Lower leg skin (tissue), 4 donors: ENCODE data around the gene METRNL. TPM values are rescaled to one million over a fixed set of nuclear protein-coding genes. Genes with fewer than 3 reads are reported as not detected.
A peak's percentile ranks its signal among the peaks of the same experiment; 100 is the strongest.

Source experiments
- DNase-seq, 2 donors: peaks; one replicate each; pipeline ENCODE4 v3.0.0-alpha.2; 2019; ENCODE audit warnings: low spot score in 2 of 2
- H3K4me3 ChIP-seq: fragments of 200-600 bp; sonication (generic); 2 replicates; pipeline ENCODE4 v1.5.1; 2017; ENCODE audit warnings: mild to moderate bottlenecking, low read depth; ENCODE audit not compliant: poor library complexity, severe bottlenecking
- POLR2A ChIP-seq, 2 donors: fragments of 450-650 bp; IDR thresholded peaks; one replicate each; pipeline ENCODE4 v1.6.1; 2016 to 2017; ENCODE audit warnings: antibody characterized with exemption in 2 of 2, mild to moderate bottlenecking in 1 of 2, moderate library complexity in 1 of 2
- WGBS, 2 donors: methylation state at CpG; one replicate each; pipeline ENCODE4 v1.1.5; 2018; 5-methylcytosine and 5-hydroxymethylcytosine counted together
- intact Hi-C: fragments of 100-400 bp; cut with DNase I; formaldehyde crosslinking; loops from one replicate; pipeline ENCODE4 v1.15.0; 2023; ENCODE audit warnings: low total_unique reads
- total RNA-seq, 4 donors: library from RNA; depleted of rRNA; stranded (reverse); fragments of >200 nt; gene quantifications; one replicate each; pipeline ENCODE4 v1.1.0, GENCODE V29; 2016
- TF ChIP-seq, protein P1 (sequence below), 3 donors: fragments of 450-650 bp; IDR thresholded peaks; one replicate each; pipeline ENCODE4 v1.5.1; 2016; ENCODE audit warnings: antibody characterized with exemption in 3 of 3, mild to moderate bottlenecking in 3 of 3, moderate library complexity in 2 of 3

Gene METRNL
- total RNA-seq, 4 donors from 2014 or later = 208 to 343 (median 296) TPM

DNA sequence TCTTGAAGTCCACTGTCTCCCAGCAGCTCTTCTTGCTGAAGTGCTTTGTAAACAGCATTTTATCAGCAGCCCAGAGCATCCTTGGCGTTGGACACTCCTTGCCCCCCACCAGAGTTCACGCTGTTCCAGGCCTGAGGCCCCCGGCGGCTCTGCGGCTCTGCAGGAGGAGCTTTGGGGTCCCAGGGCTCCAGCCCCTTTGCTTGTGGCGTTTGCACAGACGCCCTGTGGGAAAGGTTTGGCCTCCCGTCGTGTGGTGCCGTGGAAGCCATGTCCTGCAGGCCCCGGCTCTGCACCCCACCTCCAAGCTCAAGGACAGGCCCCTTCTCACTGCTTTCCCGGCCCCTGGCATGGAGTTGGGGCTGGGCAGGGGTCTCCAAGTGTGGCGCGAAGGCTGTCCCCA lies 14.1 kb downstream of the METRNL start:
- no peak overlapping the region for H3K4me3 ChIP-seq
- TF ChIP-seq POLR2A (IDR thresholded peaks at IDR 0.05) = no peak
- TF ChIP-seq, protein P1, sequence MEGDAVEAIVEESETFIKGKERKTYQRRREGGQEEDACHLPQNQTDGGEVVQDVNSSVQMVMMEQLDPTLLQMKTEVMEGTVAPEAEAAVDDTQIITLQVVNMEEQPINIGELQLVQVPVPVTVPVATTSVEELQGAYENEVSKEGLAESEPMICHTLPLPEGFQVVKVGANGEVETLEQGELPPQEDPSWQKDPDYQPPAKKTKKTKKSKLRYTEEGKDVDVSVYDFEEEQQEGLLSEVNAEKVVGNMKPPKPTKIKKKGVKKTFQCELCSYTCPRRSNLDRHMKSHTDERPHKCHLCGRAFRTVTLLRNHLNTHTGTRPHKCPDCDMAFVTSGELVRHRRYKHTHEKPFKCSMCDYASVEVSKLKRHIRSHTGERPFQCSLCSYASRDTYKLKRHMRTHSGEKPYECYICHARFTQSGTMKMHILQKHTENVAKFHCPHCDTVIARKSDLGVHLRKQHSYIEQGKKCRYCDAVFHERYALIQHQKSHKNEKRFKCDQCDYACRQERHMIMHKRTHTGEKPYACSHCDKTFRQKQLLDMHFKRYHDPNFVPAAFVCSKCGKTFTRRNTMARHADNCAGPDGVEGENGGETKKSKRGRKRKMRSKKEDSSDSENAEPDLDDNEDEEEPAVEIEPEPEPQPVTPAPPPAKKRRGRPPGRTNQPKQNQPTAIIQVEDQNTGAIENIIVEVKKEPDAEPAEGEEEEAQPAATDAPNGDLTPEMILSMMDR (IDR thresholded peaks at IDR 0.05) = no peak
- WGBS, 2 donors = 88 to 95% methylated on average over 14 of the region's 14 CpGs
- intact Hi-C loops = no loop called here
- no peak for DNase-seq

DNA sequence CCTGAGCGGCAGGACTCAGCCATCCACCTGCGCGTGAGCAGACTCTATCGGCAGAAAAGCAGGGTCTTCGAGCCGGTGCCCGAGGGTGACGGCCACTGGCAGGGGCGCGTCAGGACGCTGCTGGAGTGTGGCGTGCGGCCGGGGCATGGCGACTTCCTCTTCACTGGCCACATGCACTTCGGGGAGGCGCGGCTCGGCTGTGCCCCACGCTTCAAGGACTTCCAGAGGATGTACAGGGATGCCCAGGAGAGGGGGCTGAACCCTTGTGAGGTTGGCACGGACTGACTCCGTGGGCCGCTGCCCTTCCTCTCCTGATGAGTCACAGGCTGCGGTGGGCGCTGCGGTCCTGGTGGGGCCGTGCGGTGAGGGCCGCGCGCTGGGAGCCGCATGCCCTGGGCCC lies 14.9 kb downstream of the METRNL start:
- TF ChIP-seq, protein P1 (IDR thresholded peaks at IDR 0.05) = no peak
- TF ChIP-seq POLR2A (IDR thresholded peaks at IDR 0.05) = no peak
- DNase-seq = no peak
- intact Hi-C loops = no loop called here
- no peak overlapping the region for H3K4me3 ChIP-seq
- 94 to 97% methylated on average over 23 to 32 of the region's 32 CpGs for WGBS, 2 donors

DNA sequence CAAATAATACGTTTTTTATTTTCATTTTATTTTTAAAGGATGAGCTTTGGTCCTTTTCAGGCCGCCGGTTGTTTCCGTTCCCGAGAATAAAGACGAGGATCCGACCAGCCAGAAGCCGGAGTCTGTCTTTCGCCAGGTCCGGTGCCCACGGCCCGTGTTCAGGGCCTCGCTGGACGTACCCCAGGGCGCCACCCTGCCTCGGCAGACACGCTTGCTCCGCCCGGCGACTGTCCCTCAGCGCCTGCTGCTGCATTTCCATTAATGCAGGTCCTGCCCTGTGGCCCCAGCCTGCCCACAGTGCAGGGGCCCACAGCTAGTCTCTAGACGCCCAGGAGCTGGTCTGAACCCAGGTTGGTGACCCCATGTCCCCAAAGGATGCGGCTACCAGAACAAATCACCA lies 15.6 kb downstream of the METRNL start:
- intact Hi-C loops = no loop called here
- 88 to 93% methylated on average over 23 of the region's 23 CpGs for WGBS, 2 donors
- no peak for DNase-seq

DNA sequence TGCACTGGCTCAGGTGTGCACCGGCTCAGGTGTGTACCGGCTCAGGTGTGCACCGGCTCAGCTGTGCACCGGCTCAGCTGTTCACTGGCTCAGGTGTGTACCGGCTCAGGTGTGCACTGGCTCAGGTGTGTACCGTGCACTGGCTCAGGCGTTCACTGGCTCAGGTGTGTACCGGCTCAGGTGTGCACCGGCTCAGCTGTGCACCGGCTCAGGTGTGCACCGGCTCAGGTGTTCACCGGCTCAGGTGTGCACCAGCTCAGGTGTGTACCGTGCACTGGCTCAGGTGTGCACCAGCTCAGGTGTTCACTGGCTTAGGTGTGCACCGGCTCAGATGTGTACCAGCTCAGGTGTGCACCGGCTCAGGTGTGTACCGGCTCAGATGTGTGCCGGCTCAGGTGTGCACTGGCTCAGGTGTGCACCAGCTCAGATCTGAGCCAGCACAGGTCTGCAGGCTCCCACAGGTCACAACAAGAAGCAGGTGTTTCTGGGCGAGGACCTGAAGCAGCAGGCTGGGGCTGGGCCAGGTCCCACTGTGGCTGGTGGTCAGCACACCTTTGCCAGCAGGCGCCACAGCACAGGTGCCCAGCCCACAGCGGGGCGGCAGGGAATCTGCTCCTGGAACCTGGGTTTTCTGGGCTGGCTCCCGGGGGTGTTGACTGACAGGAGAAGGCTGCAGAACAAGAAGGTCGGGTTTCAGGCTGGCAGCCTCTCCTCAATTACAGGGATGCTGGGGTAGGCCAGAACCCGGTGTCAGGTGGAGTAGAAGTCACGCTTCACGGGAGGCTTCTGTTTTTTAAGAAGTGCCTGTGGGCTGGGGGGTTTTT lies 17.2 kb downstream of the METRNL start:
- 58 to 71% methylated on average over 15 to 25 of the region's 26 CpGs for WGBS, 2 donors
- H3K4me3 ChIP-seq = no peak overlapping the region
- intact Hi-C loops = no loop called here
- peak in 1 of 2 donors; percentile 68 for DNase-seq
- TF ChIP-seq, protein P1 (IDR thresholded peaks at IDR 0.05) = no peak
- no peak for TF ChIP-seq POLR2A (IDR thresholded peaks at IDR 0.05)

More for the DNA sequence above, 15.6 kb downstream of the METRNL start:
- TF ChIP-seq POLR2A (IDR thresholded peaks at IDR 0.05) = no peak
- TF ChIP-seq, protein P1 (IDR thresholded peaks at IDR 0.05) = no peak
- no peak overlapping the region for H3K4me3 ChIP-seq

DNA sequence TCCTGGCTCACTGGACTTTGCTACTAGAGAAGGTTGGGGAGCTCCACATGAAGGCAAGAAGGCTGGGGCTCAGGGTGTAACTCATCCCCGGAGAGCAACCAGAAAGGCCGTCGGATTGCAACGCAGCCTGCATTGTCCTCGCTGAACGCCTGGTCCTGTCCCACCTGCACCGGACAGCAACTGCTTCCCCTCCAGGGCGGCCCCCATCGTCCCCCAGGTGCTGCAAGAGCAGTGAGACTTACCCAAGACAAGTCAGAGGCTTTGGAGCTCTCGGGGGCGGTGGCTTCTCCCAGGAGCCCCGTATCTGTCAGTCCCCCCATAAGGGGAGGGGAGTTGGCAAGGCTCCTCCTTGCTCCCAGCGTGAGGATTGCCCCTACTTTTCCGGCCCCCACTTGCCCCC lies 18.4 kb downstream of the METRNL start:
- 49 to 53% methylated on average over 7 to 14 of the region's 14 CpGs for WGBS, 2 donors
- intact Hi-C loops = no loop called here
- TF ChIP-seq, protein P1 (IDR thresholded peaks at IDR 0.05) = no peak
- TF ChIP-seq POLR2A (IDR thresholded peaks at IDR 0.05) = no peak
- DNase-seq = no peak
- no peak overlapping the region for H3K4me3 ChIP-seq
